ENCODE measurements around the gene ACKR1.

The ACKR1 gene

GRCh38 chr1:159197561-159198557 lies 6.8 kb upstream of the ACKR1 start:
- no peaks in the 10 kb centered on the region for H3K9me3 ChIP-seq (ENCODE audit: low read depth, low read length)
- TF ChIP-seq FOXP2 (optimal IDR thresholded peaks at IDR 0.05; ENCODE audit: control extremely low read depth, extremely low read length, insufficient read depth) (no peak), EZH2 (IDR thresholded peaks at IDR 0.05) (no peak)
- H3K36me3 ChIP-seq (ENCODE audit: insufficient read depth, low read length): no peaks in the 10 kb centered on the region
- H3K4me3 ChIP-seq: no peak overlapping the region
- peak; percentile 6 for DNase-seq (ENCODE audit: low read depth, low spot score)
- H3K27ac ChIP-seq: no peak overlapping the region
- H3K9ac ChIP-seq (ENCODE audit: insufficient read length): no peak overlapping the region

GRCh38 chr1:159199901-159200300 lies 4.8 kb upstream of the ACKR1 start:
- Histone ChIP-seq H3K36me3 (ENCODE audit: insufficient read depth, low read length) (no peaks in the 10 kb centered on the region), H3K9ac (ENCODE audit: insufficient read length) (no peak overlapping the region)
- TF ChIP-seq POLR2AphosphoS5 (IDR thresholded peaks at IDR 0.05; ENCODE audit: borderline replicate concordance, low read depth, low read length): no peak
- TF ChIP-seq FOXP2 (optimal IDR thresholded peaks at IDR 0.05; ENCODE audit: control extremely low read depth, extremely low read length, insufficient read depth): no peak
- no peak for TF ChIP-seq EZH2 (IDR thresholded peaks at IDR 0.05)

GRCh38 chr1:159200769-159201168 lies 3.9 kb upstream of the ACKR1 start:
- no peaks in the 10 kb centered on the region for H3K9me3 ChIP-seq (ENCODE audit: low read depth, low read length)
- no peaks in the 10 kb centered on the region for H3K36me3 ChIP-seq (ENCODE audit: insufficient read depth, low read length)
- no peak for DNase-seq (ENCODE audit: low read depth, low spot score)
- no peak overlapping the region for H3K27ac ChIP-seq
- H3K9ac ChIP-seq (ENCODE audit: insufficient read length): no peak overlapping the region
- TF ChIP-seq POLR2AphosphoS5 (IDR thresholded peaks at IDR 0.05; ENCODE audit: borderline replicate concordance, low read depth, low read length) (no peak), EZH2 (IDR thresholded peaks at IDR 0.05) (no peak), FOXP2 (optimal IDR thresholded peaks at IDR 0.05; ENCODE audit: control extremely low read depth, extremely low read length, insufficient read depth) (no peak)
- H3K4me3 ChIP-seq: no peak overlapping the region

More at GRCh38 chr1:159199901-159200300, 4.8 kb upstream of the ACKR1 start:
- no peaks in the 10 kb centered on the region for H3K9me3 ChIP-seq (ENCODE audit: low read depth, low read length)
- no peak for DNase-seq (ENCODE audit: low read depth, low spot score)
- no peak overlapping the region for H3K4me3 ChIP-seq
- no peak overlapping the region for H3K27ac ChIP-seq

GRCh38 chr1:159201642-159202041 lies 3.0 kb upstream of the ACKR1 start:
- H3K36me3 ChIP-seq (ENCODE audit: insufficient read depth, low read length): no peaks in the 10 kb centered on the region
- no peak overlapping the region for H3K4me3 ChIP-seq
- no peak overlapping the region for H3K27ac ChIP-seq
- TF ChIP-seq POLR2AphosphoS5 (IDR thresholded peaks at IDR 0.05; ENCODE audit: borderline replicate concordance, low read depth, low read length): no peak
- no peak for TF ChIP-seq FOXP2 (optimal IDR thresholded peaks at IDR 0.05; ENCODE audit: control extremely low read depth, extremely low read length, insufficient read depth)
- H3K9me3 ChIP-seq (ENCODE audit: low read depth, low read length): no peaks in the 10 kb centered on the region
- H3K9ac ChIP-seq (ENCODE audit: insufficient read length): no peak overlapping the region
- DNase-seq (ENCODE audit: low read depth, low spot score): no peak

GRCh38 chr1:159203610-159204009 lies 1.1 kb upstream of the ACKR1 start:
- TF ChIP-seq FOXP2 (optimal IDR thresholded peaks at IDR 0.05; ENCODE audit: control extremely low read depth, extremely low read length, insufficient read depth) (no peak), EZH2 (IDR thresholded peaks at IDR 0.05) (no peak), POLR2AphosphoS5 (IDR thresholded peaks at IDR 0.05; ENCODE audit: borderline replicate concordance, low read depth, low read length) (no peak)
- no peak overlapping the region for H3K9ac ChIP-seq (ENCODE audit: insufficient read length)
- H3K36me3 ChIP-seq (ENCODE audit: insufficient read depth, low read length): no peaks in the 10 kb centered on the region
- no peak for DNase-seq (ENCODE audit: low read depth, low spot score)
- no peaks in the 10 kb centered on the region for H3K9me3 ChIP-seq (ENCODE audit: low read depth, low read length)
- no peak overlapping the region for H3K27ac ChIP-seq
- no peak overlapping the region for H3K4me3 ChIP-seq

GRCh38 chr1:159205225-159205624 lies 550 bp downstream of the ACKR1 start:
- Histone ChIP-seq H3K4me3 (no peak overlapping the region), H3K9me3 (ENCODE audit: low read depth, low read length) (no peaks in the 10 kb centered on the region)

GRCh38 chr1:159206110-159206509 lies 1.4 kb downstream of the ACKR1 start:
- Histone ChIP-seq H3K9ac (ENCODE audit: insufficient read length) (no peak overlapping the region), H3K36me3 (ENCODE audit: insufficient read depth, low read length) (no peaks in the 10 kb centered on the region), H3K27ac (no peak overlapping the region), H3K9me3 (ENCODE audit: low read depth, low read length) (no peaks in the 10 kb centered on the region), H3K4me3 (no peak overlapping the region)
- no peak for DNase-seq (ENCODE audit: low read depth, low spot score)
- TF ChIP-seq POLR2AphosphoS5 (IDR thresholded peaks at IDR 0.05; ENCODE audit: borderline replicate concordance, low read depth, low read length) (no peak), FOXP2 (optimal IDR thresholded peaks at IDR 0.05; ENCODE audit: control extremely low read depth, extremely low read length, insufficient read depth) (no peak), EZH2 (IDR thresholded peaks at IDR 0.05) (no peak)

More at GRCh38 chr1:159205225-159205624, 550 bp downstream of the ACKR1 start:
- no peak for TF ChIP-seq POLR2AphosphoS5 (IDR thresholded peaks at IDR 0.05; ENCODE audit: borderline replicate concordance, low read depth, low read length)
- no peak for TF ChIP-seq FOXP2 (optimal IDR thresholded peaks at IDR 0.05; ENCODE audit: control extremely low read depth, extremely low read length, insufficient read depth)
- TF ChIP-seq EZH2 (IDR thresholded peaks at IDR 0.05): no peak
- DNase-seq (ENCODE audit: low read depth, low spot score): no peak
- H3K27ac ChIP-seq: no peak overlapping the region
- no peak overlapping the region for H3K9ac ChIP-seq (ENCODE audit: insufficient read length)
- no peaks in the 10 kb centered on the region for H3K36me3 ChIP-seq (ENCODE audit: insufficient read depth, low read length)

GRCh38 chr1:159207080-159207479 lies 2.4 kb downstream of the ACKR1 start:
- no peak for TF ChIP-seq POLR2AphosphoS5 (IDR thresholded peaks at IDR 0.05; ENCODE audit: borderline replicate concordance, low read depth, low read length)
- no peak for TF ChIP-seq FOXP2 (optimal IDR thresholded peaks at IDR 0.05; ENCODE audit: control extremely low read depth, extremely low read length, insufficient read depth)
- TF ChIP-seq EZH2 (IDR thresholded peaks at IDR 0.05): no peak
- Histone ChIP-seq H3K9me3 (ENCODE audit: low read depth, low read length) (no peaks in the 10 kb centered on the region), H3K36me3 (ENCODE audit: insufficient read depth, low read length) (no peaks in the 10 kb centered on the region), H3K4me3 (no peak overlapping the region), H3K27ac (no peak overlapping the region), H3K9ac (ENCODE audit: insufficient read length) (no peak overlapping the region)
- DNase-seq (ENCODE audit: low read depth, low spot score): no peak
